ENCODE measurements around the gene CRTC2.
A peak's percentile ranks its signal among the peaks of the same experiment; 100 is the strongest.

Gene CRTC2

GRCh38 chr1:153932156-153933131 lies 26.0 kb downstream of the CRTC2 start:
- Histone ChIP-seq H3K4me3 (ENCODE audit: low read depth, low read length) (no peak overlapping the region), H3K9ac (ENCODE audit: low read depth, low read length) (no peak overlapping the region), H3K27me3 (ENCODE audit: control insufficient read depth, insufficient read depth, low read length) (no peaks in the 10 kb centered on the region), H3K36me3 (ENCODE audit: control insufficient read depth, insufficient read depth, low read length) (peaks cover 61% of the 10 kb centered on the region), H3K9me3 (ENCODE audit: control insufficient read depth, insufficient read depth, low read length) (no peaks in the 10 kb centered on the region), H3K4me1 (ENCODE audit: control insufficient read depth, insufficient read depth, low read length) (no peaks in the 10 kb centered on the region)

GRCh38 chr1:153929981-153930948 lies 28.1 kb downstream of the CRTC2 start:
- no peaks in the 10 kb centered on the region for H3K9me3 ChIP-seq (ENCODE audit: control insufficient read depth, insufficient read depth, low read length)
- peaks cover 42% of the 10 kb centered on the region for H3K36me3 ChIP-seq (ENCODE audit: control insufficient read depth, insufficient read depth, low read length)
- H3K9ac ChIP-seq (ENCODE audit: low read depth, low read length): no peak overlapping the region
- no peaks in the 10 kb centered on the region for H3K27me3 ChIP-seq (ENCODE audit: control insufficient read depth, insufficient read depth, low read length)
- no peaks in the 10 kb centered on the region for H3K4me1 ChIP-seq (ENCODE audit: control insufficient read depth, insufficient read depth, low read length)
- H3K4me3 ChIP-seq (ENCODE audit: low read depth, low read length): no peak overlapping the region

- Histone ChIP-seq H3K9me3 (ENCODE audit: control insufficient read depth, insufficient read depth, low read length) (no peaks in the 10 kb centered on the region), H3K36me3 (ENCODE audit: control insufficient read depth, insufficient read depth, low read length) (peaks cover 35% of the 10 kb centered on the region), H3K27me3 (ENCODE audit: control insufficient read depth, insufficient read depth, low read length) (no peaks in the 10 kb centered on the region), H3K4me3 (ENCODE audit: low read depth, low read length) (no peak overlapping the region), H3K9ac (ENCODE audit: low read depth, low read length) (no peak overlapping the region), H3K4me1 (ENCODE audit: control insufficient read depth, insufficient read depth, low read length) (no peaks in the 10 kb centered on the region)
Measured at GRCh38 chr1:153929426-153929825, 29.0 kb downstream of the CRTC2 start.

- Histone ChIP-seq H3K36me3 (ENCODE audit: control insufficient read depth, insufficient read depth, low read length) (peaks cover 30% of the 10 kb centered on the region), H3K4me3 (ENCODE audit: low read depth, low read length) (no peak overlapping the region), H3K9ac (ENCODE audit: low read depth, low read length) (no peak overlapping the region), H3K4me1 (ENCODE audit: control insufficient read depth, insufficient read depth, low read length) (peaks cover 2% of the 10 kb centered on the region), H3K9me3 (ENCODE audit: control insufficient read depth, insufficient read depth, low read length) (no peaks in the 10 kb centered on the region), H3K27me3 (ENCODE audit: control insufficient read depth, insufficient read depth, low read length) (no peaks in the 10 kb centered on the region)
Measured at GRCh38 chr1:153928791-153929341, 29.5 kb downstream of the CRTC2 start.

- H3K9ac ChIP-seq (ENCODE audit: low read depth, low read length): no peak overlapping the region
Measured at GRCh38 chr1:153928245-153928644, 30.2 kb downstream of the CRTC2 start.

GRCh38 chr1:153926405-153926804 lies 32.0 kb downstream of the CRTC2 start:
- Histone ChIP-seq H3K4me1 (ENCODE audit: control insufficient read depth, insufficient read depth, low read length) (peaks cover 4% of the 10 kb centered on the region), H3K9ac (ENCODE audit: low read depth, low read length) (no peak overlapping the region), H3K27me3 (ENCODE audit: control insufficient read depth, insufficient read depth, low read length) (no peaks in the 10 kb centered on the region), H3K36me3 (ENCODE audit: control insufficient read depth, insufficient read depth, low read length) (peaks cover 11% of the 10 kb centered on the region), H3K9me3 (ENCODE audit: control insufficient read depth, insufficient read depth, low read length) (no peaks in the 10 kb centered on the region), H3K4me3 (ENCODE audit: low read depth, low read length) (no peak overlapping the region)

More at GRCh38 chr1:153928245-153928644, 30.2 kb downstream of the CRTC2 start:
- peaks cover 25% of the 10 kb centered on the region for H3K36me3 ChIP-seq (ENCODE audit: control insufficient read depth, insufficient read depth, low read length)
- H3K4me3 ChIP-seq (ENCODE audit: low read depth, low read length): no peak overlapping the region
- no peaks in the 10 kb centered on the region for H3K9me3 ChIP-seq (ENCODE audit: control insufficient read depth, insufficient read depth, low read length)
- no peaks in the 10 kb centered on the region for H3K27me3 ChIP-seq (ENCODE audit: control insufficient read depth, insufficient read depth, low read length)
- H3K4me1 ChIP-seq (ENCODE audit: control insufficient read depth, insufficient read depth, low read length): peaks cover 4% of the 10 kb centered on the region

- peaks cover 23% of the 10 kb centered on the region for H3K4me1 ChIP-seq (ENCODE audit: control insufficient read depth, insufficient read depth, low read length)
- H3K9ac ChIP-seq (ENCODE audit: low read depth, low read length): peak within 1 kb of the TSS; percentile 96
- no peaks in the 10 kb centered on the region for H3K27me3 ChIP-seq (ENCODE audit: control insufficient read depth, insufficient read depth, low read length)
- H3K36me3 ChIP-seq (ENCODE audit: control insufficient read depth, insufficient read depth, low read length): no peaks in the 10 kb centered on the region
- H3K4me3 ChIP-seq (ENCODE audit: low read depth, low read length): peak within 1 kb of the TSS; percentile 91
- H3K9me3 ChIP-seq (ENCODE audit: control insufficient read depth, insufficient read depth, low read length): no peaks in the 10 kb centered on the region
Measured at GRCh38 chr1:153922972-153923925, 35.2 kb downstream of the CRTC2 start, which contains the start of gene GATAD2B. TSS of gene GATAD2B (minus strand) at chr1:153922972. CDS start at chr1:153828347, 94,625 bp downstream.

- Histone ChIP-seq H3K9me3 (ENCODE audit: control insufficient read depth, insufficient read depth, low read length) (no peaks in the 10 kb centered on the region), H3K36me3 (ENCODE audit: control insufficient read depth, insufficient read depth, low read length) (no peaks in the 10 kb centered on the region), H3K27me3 (ENCODE audit: control insufficient read depth, insufficient read depth, low read length) (no peaks in the 10 kb centered on the region), H3K4me1 (ENCODE audit: control insufficient read depth, insufficient read depth, low read length) (peaks cover 23% of the 10 kb centered on the region), H3K4me3 (ENCODE audit: low read depth, low read length) (peak overlapping the region; percentile 77), H3K9ac (ENCODE audit: low read depth, low read length) (peak overlapping the region; percentile 50)
Measured at GRCh38 chr1:153922076-153922971, 36.1 kb downstream of the CRTC2 start.

GRCh38 chr1:153921803-153922075 lies 36.7 kb downstream of the CRTC2 start:
- Histone ChIP-seq H3K9me3 (ENCODE audit: control insufficient read depth, insufficient read depth, low read length) (no peaks in the 10 kb centered on the region), H3K4me1 (ENCODE audit: control insufficient read depth, insufficient read depth, low read length) (peaks cover 23% of the 10 kb centered on the region), H3K9ac (ENCODE audit: low read depth, low read length) (peak overlapping the region; percentile 50), H3K36me3 (ENCODE audit: control insufficient read depth, insufficient read depth, low read length) (no peaks in the 10 kb centered on the region), H3K27me3 (ENCODE audit: control insufficient read depth, insufficient read depth, low read length) (no peaks in the 10 kb centered on the region), H3K4me3 (ENCODE audit: low read depth, low read length) (peak overlapping the region; percentile 77)
